GM18519 (cell line): ENCODE measurements around the gene C3orf49.

Experiments
- ATAC-seq: cut with Tn5 transposase; IDR thresholded peaks from one replicate; pipeline ENCODE4 v1.9.1; 2021; ENCODE audit warnings: mild to moderate bottlenecking, moderate library complexity; ENCODE audit not compliant: unreplicated experiment, low FRiP score

The C3orf49 gene

DNA sequence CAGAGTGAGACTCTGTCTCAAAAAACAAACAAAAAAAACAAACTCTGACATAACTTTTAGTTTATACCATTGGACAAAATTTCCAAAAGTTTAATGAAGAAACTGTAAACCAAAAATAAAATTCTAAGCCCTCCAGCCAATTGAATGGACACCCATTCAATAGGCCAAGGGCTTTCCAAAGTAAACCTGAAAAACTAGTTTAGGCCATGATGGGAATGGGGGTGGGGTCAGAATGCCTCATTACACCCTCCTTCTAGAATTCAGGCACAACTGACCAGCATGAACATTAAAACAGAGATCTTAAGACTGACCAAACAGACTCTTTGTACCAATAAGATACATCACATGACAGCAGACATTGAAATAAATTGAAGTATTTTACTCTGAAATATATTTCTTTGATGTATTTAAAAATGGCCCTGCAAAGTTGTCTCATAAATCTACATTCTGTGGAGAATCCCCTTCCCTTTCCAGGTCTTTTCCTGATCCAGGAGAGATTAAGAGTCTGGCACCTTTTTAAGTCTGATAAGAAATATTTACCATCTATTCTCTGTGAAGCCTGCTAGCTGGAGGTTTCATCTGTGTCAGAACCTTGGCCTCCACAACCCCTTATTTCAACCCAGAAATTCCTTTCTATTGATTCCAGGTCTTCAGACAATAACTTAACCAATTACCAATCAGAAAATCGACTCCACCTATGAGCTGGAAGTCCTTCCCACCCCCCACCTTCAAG, 28.8 kb downstream of the C3orf49 start:
- no peak for ATAC-seq

DNA sequence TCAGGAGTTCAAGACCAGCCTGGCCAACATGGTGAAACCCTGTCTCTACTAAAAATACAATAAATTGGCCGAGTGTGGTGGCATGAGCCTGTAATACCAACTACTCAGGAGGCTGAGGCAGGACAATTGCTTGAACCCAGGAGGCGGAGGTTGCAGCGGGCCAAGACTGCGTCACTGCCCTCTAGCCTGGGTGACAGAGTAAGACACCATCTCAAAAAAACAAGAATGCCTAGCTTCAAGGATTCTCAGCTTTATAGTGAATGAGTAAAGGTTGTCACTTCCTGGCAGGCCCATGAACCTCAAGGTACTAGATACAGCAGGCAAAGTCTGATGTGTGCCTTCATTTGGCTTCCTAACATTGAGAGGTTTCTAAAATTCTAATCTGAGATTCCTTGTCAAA, 30.1 kb downstream of the C3orf49 start:
- ATAC-seq = no peak

DNA sequence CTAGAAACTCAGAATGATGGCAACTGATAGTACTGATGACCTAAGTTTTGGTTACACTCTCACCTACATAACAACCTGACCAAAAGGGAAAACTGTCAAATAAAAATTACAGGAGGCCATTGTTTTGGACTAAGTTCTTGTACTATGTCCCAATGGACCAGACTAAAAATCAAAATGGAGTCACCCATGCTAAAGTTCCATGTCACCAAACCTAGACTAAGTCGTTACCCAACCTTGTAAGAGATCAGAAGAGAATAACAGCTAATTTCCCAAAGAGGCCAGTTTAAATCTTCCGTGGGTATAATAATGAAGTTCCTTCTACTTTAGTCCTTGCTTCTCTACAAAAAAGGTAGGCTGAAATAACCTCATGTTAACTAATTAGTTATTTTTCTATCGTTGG, 32.2 kb downstream of the C3orf49 start:
- no peak for ATAC-seq

DNA sequence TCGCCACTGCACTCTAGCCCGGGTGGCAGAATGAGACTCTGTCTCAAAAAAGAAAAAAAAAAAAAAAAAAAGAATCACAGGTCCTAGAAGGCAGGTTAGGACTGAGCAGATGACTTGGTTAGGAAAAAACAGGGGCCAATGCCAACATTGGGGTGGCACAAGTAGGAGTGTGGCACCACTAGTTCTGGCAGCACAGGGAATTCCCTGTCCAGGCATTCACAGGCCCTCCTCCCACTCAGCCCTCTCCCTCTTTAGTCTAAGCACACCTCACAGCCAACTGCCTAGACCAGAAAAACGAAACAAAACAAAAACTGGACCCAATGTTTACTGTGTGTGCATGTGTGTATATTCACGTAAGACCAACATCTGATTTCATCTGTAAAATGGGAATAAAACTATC, 34.0 kb downstream of the C3orf49 start:
- no peak for ATAC-seq

DNA sequence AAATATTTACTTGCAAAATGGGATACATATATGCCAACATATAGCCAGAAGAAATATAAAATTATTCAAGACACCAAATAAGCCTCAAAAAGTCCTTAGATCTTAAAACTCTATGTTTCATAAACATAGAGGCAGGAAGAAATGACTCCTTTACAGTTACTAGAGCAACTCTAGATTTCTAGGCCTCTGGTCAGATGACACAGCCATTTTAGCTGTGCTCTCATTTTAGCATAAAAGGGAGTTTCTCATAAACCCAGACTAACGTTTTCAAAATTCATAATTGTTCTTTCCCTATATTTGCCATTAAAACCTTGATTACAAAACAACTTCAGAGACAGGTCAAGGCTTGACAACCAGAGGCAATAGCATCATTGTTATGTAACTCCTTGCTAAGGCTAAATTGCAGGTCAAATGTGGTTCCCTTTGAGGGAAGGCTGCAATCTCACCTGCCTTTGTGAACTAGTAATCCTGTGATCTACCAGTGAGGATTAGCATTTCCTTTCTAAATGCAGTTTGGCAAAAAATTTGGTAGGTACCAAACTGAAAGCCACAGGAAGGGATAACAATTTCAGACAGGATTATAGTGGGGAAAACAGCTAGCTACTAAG, 36.3 kb downstream of the C3orf49 start:
- ATAC-seq = no peak

DNA sequence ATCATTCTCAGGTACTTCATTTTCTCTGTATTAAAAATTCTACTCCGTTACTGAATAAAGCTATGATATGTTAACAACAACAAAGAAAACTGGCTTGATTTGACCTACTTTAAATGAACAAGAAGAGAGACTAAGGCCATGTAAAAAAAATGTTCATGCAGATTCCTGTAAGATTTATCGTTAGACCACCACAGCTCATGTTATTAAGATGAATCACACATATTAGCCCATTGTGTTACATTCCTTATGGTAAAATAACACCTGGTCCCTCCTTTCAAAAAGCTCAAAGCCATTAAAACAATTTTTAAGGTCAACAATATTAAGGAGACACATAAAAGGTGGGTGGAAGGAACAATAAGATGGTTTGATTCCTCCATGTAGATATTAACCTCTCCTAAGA, 38.2 kb downstream of the C3orf49 start:
- no peak for ATAC-seq

DNA sequence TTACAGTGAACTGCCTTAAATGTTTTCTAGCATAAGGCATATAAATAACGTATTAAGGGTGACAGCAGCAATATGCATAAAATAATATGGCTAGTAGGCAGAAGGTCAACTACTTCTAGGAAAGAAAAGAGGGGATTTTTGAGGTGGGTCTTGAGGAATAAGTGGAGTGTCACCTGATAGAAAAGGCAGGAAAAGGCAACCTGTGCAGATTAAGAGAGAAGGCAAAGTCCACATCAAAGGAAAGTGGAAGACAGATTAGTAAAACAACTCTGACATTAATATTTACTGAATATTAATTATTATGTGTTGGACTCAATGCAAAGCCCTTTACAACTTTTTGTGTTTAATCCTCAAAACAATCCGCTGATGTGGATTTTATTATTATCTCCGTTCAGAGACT, 41.7 kb downstream of the C3orf49 start:
- no peak for ATAC-seq

DNA sequence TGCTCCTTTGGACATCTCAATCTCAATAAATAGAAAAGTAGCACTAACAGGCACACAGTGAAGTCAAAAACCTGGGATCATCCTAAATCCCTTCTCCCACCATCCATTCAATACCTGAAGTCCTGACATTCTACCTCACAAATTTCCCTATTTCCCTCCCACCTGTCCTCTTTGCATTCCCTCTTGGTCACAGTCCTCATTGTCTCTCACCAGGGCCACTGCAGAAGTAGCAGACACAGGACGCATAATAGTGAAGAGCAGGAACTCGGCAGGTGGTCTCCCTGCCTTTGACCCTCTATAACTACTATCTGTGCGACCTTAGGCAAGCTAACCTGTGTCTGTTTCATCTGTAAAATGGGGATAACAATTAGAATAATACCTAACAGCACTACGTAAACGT, 42.2 kb downstream of the C3orf49 start:
- no peak for ATAC-seq

DNA sequence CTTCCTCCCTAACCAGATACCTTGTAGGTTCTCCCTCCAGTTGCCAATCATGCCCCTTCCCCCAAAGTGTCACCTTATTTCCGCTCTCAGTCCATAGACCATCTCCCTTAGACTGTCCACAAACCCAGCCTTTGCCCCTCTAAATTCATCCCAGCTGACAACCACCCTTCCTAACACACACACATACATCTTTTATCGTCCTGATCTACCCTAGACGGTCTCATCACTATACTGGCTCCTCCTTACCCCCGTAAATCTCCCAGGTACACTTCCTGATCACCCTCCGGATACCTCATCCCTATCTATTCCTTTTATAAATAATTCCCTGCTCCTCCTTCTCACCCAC, 43.7 kb downstream of the C3orf49 start:
- ATAC-seq = no peak

DNA sequence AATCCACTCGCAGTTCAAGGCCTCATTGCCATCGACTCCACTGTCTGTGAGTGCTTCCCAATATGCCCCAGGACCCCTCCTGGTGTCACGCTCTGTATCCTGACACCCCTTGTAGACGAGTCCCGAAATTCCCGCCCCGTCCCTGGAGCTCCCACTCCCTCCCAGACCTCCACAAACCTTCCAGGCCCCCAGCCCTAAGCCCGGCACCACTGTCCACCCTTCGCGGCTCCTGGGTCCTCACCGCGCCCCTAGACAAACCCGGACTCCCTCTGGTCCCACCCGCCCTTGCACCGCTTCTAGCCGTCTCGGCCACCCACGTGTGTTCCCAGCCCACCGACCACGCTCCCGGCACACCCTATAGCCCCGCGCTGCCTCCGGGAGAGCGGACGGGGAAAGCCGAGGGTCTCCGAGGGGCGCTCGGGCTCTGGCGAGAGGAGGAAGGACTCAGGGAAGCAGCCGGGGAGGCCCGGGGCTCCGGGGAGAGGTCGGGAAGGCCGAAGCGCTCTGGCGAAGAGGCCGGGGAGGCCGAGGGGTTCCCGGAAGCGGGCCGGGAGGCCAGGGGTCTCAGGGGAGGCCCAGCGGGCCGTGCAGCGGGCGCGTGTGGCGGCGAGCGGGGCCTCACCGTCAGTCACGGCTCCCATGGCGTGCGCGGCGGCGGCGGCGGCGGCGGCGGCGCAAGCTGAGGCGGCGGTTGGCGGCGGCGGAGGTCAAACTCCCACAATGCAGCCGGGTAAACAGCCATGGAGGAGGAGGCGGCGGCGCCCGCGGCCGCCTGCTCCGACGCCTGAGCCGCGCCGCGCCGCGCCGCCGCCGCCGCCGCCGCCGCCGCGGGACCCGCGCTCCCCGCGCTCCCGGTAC, 44.3 kb downstream of the C3orf49 start, which contains the start of the genes ATXN7 and THOC7:
Gene ATXN7, plus strand, starts transcription at position 718 of the 858 bp plus-strand sequence. CDS start 48,732 bp downstream, outside the sequence.
Gene THOC7, minus strand, starts transcription at position 656 of the 858 bp plus-strand sequence. Its CDS starts 15 bp downstream, at position 641.
- ATAC-seq = peak; percentile 45

DNA sequence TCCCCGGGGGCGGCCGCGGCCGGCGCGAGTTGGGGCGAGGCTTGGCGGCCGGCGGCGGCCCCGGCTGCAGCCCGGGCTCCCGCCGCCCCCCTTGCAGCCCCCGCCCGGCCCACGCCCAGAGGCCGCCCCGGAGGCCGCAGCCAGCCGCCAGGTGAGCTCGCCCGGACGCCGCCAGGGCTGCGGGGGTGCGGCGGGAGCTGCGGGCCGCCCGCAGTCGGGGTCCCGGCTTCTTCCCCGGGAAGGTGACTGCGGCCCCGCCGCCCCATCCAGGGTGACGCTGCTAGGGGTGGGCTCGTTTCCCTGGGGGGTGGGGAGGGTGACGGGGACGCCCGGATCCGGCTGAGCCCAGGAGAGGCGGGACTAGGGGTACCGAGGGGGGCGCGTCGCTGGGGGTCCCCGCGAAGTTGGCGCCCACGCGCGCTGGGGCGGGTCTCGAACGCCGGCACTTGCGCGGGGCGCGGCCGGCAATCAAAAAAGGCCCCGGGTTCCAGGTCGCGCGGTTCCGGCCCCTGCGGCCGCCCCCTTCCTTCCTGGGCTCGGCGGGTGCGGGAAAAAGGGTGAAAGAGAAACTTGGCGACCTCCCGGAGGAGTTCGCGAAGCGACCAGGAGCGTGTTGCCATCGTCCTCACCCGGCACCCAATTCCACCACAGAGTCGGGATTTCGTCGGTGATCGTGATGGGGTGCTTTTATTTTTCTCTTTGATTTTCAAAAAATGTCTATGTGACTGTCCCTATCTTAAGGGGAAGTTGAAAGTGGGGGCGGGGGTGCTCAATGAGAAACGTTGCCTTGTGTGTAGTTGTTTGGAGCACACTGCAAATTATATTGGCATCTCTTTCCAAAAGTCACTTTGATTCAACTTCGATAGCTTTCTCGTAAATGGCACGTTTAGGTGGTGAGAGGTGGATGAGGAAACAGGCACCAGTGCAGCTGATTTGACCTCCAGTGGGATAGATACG, 45.2 kb downstream of the C3orf49 start:
- peak; percentile 26 for ATAC-seq

DNA sequence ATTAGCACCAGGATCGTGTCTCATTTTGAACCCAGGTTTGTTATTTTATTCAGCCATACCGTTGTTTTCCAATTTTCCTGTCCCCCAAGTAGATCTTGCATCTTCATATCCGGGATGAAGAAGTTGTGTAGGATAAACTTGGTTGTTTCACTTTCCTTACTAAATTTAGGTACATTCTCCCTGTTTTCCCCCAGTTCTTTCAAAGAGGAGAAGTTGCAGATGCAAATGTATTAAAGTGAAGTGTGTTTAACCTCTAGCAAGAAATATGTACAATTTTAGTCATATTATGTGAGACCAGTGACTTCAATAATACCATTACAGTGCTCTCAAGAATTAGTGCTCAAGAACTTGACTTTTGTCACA, 45.8 kb downstream of the C3orf49 start:
- ATAC-seq = no peak

DNA sequence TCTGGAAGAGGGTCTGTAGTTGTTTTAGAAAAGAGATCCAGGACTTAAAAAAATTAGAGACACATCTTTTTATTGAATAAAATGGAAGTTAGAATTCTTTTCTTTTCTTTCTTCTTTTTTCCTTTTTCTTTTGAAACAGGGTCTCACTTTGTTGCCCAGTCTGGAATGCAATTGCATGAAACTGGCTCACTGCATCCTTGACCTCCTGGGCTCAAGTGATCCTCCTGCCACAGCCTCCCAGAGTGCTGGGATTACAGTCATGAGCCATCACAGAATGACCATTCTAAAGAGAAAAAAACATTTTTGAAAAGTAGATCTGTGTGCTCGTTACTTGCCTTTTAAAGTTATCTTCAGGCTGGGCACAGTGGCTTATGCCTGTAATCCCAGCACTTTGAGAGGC, 48.1 kb downstream of the C3orf49 start:
- no peak for ATAC-seq

DNA sequence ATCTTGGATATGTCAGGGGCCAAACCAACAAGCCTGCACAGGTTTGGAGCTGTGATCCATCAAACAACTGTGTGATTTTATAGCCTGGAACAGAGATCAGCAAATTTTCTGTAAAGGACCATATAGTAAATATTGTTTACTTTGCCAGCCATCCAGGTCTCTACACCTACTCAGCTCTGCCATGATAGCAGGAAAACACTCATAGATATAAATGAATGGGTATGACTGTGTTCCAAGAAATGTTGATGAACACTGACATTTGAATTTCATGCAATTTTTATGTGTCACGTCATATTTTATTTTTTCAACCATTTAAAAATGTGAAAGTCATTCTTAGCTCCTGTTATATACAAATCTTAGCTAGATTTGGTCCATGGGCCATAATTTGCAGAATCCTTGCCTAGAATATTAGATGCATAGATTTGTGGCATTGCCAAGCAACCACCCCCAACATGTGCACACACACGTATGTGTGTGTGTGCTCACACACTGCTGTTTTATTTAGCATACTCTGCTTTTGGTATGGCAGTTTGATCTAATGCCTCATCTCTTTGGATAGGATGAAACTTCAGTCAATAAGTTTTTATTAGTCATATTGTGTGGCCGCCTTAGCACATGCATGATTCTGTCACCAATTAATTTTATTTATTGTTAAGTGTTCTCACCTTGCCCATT, 51.0 kb downstream of the C3orf49 start:
- no peak for ATAC-seq

DNA sequence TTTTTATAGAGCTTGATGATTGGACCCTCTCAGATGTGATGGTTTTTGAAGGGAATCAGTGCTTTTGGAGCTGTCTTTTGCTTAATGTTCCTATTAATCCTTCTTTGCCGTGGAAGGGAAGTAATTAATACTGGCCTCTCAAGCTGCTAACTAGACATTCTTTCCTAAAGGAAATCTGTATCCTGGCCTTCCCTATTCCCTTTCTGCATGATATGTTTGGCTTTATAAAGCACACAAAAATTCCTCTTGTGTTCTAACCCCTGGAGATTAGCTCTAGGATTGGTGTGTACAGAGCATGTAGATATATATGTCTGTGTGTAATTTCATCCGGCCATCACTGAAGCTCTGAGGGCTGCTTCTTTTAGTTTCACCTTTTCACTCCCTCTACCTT, 51.5 kb downstream of the C3orf49 start:
- no peak for ATAC-seq

DNA sequence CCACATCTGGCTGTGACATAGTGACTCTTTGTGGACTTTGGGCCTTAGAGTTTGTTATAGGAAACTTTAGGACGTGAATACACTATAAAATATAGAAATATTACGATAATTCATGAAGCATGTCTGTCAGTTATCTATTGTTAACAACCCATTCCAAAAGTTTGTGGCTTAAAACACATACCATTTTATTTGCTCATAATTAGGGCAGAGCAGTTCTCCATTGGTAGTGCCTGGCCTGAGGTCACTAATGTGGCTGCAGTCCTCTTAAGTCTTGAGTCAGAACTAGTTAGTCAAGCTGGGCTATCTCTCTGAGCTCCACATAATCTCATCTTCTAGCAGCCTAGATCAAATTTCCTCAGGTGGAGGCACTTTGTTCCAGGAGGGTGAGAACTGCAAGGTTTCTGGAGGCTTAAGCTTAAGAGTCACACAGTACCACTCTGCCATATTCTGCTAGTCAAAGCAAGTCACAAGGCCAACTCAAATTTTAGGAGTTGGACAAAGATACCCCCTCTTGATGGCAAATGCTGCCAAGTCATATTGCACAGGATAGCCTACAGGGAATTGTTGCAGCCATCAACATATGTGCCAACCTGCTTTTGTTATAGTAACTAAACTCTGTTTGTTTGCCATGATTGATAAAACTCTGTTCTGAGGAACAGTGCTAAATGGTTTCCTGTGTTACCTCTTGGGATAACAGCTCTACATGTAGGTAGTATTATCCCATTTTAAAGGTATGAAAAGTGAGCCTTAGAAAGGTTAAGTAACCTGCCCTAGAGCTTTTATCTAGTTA, 53.2 kb downstream of the C3orf49 start:
- ATAC-seq = no peak

DNA sequence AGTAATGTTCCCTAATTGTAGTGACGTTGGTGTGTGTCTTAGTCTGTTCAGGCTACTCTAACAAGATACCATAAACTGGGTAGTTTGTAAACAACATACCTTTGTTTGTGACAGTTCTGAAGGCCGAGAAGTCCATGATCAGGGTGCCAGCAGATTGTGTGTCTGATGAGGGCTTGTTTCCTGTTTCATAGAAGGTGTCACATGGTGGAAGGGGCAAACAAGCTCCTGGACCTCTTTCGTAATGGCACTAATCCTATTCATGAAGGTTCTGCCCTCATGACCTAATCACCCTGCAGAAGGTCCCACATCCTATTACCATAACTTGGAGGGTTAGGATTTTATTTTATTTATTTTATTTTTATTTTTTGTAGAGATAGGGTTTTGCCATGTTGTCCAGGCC, 55.7 kb downstream of the C3orf49 start:
- ATAC-seq = no peak

DNA sequence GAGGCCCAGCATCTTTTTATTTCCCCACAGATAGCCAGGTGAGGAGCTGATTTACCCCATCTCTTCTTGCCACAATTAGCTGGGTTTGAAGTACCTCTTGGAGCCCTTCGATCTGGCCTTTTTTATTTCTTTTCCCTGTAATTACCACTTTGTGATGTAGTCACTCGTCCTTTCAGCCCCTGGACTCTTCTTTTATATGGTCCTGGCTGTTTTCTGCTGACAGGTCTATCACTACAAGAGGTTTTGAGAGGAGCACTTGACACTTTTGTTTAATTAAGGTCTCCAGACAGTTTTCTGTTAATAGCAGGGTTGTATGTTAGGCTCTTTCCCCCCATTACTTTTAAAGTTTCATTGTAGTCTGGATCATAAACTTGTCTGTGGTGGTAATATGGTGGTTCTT, 56.4 kb downstream of the C3orf49 start:
- ATAC-seq = no peak

DNA sequence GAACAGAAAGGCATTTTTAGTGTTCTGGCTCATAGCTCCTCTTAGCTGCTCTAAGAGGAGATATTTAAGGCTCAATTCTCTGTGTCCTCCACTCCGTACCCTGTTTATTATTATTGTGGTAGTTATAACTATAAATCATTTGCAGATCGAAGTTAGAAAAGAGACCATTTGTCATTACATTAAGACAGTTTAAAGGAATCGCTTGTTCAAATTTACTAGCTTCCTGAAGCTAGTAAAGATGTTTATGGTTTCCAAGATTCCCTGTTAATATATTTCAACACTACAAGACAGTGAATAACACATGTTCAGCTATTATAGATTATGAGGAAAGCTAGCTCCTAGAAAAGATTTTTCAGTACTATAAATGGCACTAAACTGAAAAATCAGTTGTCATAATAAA, 57.2 kb downstream of the C3orf49 start:
- ATAC-seq = no peak
